Activated CD4-positive, alpha-beta memory T cell treated with anti-CD3 and anti-CD28 coated beads for 36 hours (primary cell): ENCODE results near the gene TRIM46. TPM values are rescaled to one million over a fixed set of nuclear protein-coding genes. Genes with fewer than 3 reads are reported as not detected.
"Not testable (repeated sequence)": the region's sequence is repeated elsewhere in the genome, so short reads cannot be mapped to it uniquely, and the experiment has no call there.

Experiments
- CTCF ChIA-PET: fragments of 350-600 bp; sonication (Branson Sonifier 250); formaldehyde crosslinking; loops from one replicate; lab custom pipeline; 2021; ENCODE audit warnings: antibody characterized with exemption, inconsistent platforms; lab: Charles Lee
- POLR2A ChIA-PET: fragments of 350-600 bp; sonication (Branson Sonifier 250); formaldehyde crosslinking; loops from one replicate; lab custom pipeline; 2021; ENCODE audit warnings: antibody characterized with exemption; lab: Charles Lee
- DNase-seq: peaks from one replicate; pipeline ENCODE4 v3.0.0-alpha.2; 2020
- H3K27ac Mint-ChIP-seq: one replicate; pipeline ENCODE4 v1.8.0; 2021; ENCODE audit warnings: mixed read lengths
- H3K27me3 Mint-ChIP-seq: one replicate; pipeline ENCODE4 v1.8.0; 2021; ENCODE audit warnings: mixed read lengths
- H3K36me3 Mint-ChIP-seq: one replicate; pipeline ENCODE4 v1.8.0; 2021; ENCODE audit warnings: mixed read lengths
- H3K4me1 Mint-ChIP-seq: one replicate; pipeline ENCODE4 v1.8.0; 2021; ENCODE audit warnings: low read depth, mixed read lengths
- H3K4me3 Mint-ChIP-seq: one replicate; pipeline ENCODE4 v1.8.0; 2021; ENCODE audit warnings: mild to moderate bottlenecking, mixed read lengths
- H3K9me3 Mint-ChIP-seq: one replicate; pipeline ENCODE4 v1.8.0; 2021; ENCODE audit warnings: mixed read lengths
- intact Hi-C: fragments of 100-400 bp; cut with micrococcal nuclease; formaldehyde crosslinking; loops from one replicate; pipeline ENCODE4 v1.15.1; 2023
- total RNA-seq, 2 experiments: library from RNA; stranded (reverse); gene quantifications; one replicate each; pipeline ENCODE4 v1.2.3, GENCODE V29; 2021

TRIM46 gene
- total RNA-seq, 2 experiments from 2014 or later: 6.3 to 7.1 TPM

DNA sequence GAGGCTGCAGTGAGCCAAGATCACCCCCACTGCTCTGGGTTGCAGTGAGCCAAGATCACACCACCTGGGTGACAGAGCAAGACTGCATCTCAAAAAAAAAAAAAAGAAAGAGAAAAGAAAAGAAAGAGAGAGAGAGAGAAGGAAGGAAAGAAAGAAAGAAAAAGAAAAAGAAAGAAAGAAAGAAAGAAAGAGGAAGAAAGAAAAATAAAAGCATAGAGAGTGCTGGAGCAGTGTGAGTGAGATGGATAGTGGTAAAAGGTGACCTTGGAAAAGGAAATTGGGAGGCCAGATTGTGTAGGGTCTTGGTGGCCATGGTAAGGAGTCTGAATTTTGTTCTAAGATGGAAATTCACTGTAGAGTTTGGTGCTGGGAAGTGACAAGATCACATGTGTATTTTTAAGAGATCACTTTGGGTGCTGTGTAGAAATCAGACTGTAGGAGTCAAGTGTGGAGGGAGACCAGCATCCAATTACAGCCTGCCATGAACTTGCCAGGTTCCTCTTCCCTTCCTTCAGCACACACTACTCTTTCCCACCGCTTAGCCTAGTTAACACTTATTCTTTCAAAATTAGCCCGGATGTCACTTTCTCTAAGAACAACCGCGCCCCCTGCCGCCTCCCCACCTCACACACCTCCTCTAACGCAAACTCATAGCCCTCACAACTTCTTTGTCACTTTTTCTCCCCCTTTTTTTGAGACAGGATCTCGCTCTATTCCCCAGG, 52.7 kb downstream of the TRIM46 start:
- peak overlapping the region; percentile 89 for H3K4me3 Mint-ChIP-seq
- peak overlapping the region; percentile 98 for H3K27ac Mint-ChIP-seq
- H3K4me1 Mint-ChIP-seq: peaks cover 26% of the 10 kb centered on the region
- no peaks in the 10 kb centered on the region for H3K27me3 Mint-ChIP-seq
- H3K36me3 Mint-ChIP-seq: peaks cover 4% of the 10 kb centered on the region
- POLR2A ChIA-PET: interaction anchor here (1.0 to 2.9 kb wide), 10 partner anchors 15 to 54 kb away, joined by 3 to 15 read pairs (median 6); partner anchors contain the start of genes KRTCAP2, MTX1, THBS3 and TRIM46
- DNase-seq: peak; percentile 92
- CTCF ChIA-PET: interaction anchor here (0.6 to 7.2 kb wide), 13 partner anchors 14 to 165 kb away, joined by 3 to 82 read pairs (median 5); partner anchors contain the start of genes KRTCAP2, MTX1, SCAMP3 and THBS3
- H3K9me3 Mint-ChIP-seq: no peaks in the 10 kb centered on the region
- intact Hi-C loops: loop anchor here (1.0 to 5.0 kb wide), 4 partner anchors 14 to 50 kb away; partner anchors contain the start of gene THBS3

DNA sequence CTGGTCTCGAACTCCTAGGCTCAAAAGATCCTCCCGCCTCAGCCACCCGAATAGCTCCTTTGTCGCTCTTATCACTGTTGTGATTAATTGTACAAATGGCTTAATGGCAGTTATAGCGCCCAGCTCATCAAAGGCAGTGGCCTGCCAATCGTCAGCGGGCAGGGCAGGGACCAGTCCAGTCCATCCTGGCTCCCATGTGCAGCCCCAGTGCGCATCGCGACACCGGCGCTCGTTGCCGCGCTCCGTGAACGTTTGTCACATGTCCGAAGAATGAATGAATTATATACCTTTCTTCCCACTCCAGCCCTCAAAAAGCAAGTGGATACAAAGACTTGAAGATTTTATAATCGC, 53.2 kb downstream of the TRIM46 start:
- Mint-ChIP-seq H3K27ac (peak overlapping the region; percentile 98), H3K4me3 (peak overlapping the region; percentile 89), H3K4me1 (peaks cover 26% of the 10 kb centered on the region), H3K27me3 (no peaks in the 10 kb centered on the region), H3K9me3 (no peaks in the 10 kb centered on the region), H3K36me3 (peaks cover 4% of the 10 kb centered on the region)
- intact Hi-C loops: loop anchor here (1.0 to 5.0 kb wide), 7 partner anchors 8 to 51 kb away; partner anchors contain the start of genes SCAMP3 and THBS3
- peak; percentile 74 for DNase-seq
- POLR2A ChIA-PET: interaction anchor here (1.0 to 2.9 kb wide), 9 partner anchors 14 to 54 kb away, joined by 3 to 15 read pairs (median 5); partner anchors contain the start of genes KRTCAP2, MTX1, THBS3 and TRIM46
- CTCF ChIA-PET: interaction anchor here (0.6 to 7.2 kb wide), 13 partner anchors 14 to 165 kb away, joined by 3 to 82 read pairs (median 5); partner anchors contain the start of genes KRTCAP2, MTX1, SCAMP3 and THBS3

DNA sequence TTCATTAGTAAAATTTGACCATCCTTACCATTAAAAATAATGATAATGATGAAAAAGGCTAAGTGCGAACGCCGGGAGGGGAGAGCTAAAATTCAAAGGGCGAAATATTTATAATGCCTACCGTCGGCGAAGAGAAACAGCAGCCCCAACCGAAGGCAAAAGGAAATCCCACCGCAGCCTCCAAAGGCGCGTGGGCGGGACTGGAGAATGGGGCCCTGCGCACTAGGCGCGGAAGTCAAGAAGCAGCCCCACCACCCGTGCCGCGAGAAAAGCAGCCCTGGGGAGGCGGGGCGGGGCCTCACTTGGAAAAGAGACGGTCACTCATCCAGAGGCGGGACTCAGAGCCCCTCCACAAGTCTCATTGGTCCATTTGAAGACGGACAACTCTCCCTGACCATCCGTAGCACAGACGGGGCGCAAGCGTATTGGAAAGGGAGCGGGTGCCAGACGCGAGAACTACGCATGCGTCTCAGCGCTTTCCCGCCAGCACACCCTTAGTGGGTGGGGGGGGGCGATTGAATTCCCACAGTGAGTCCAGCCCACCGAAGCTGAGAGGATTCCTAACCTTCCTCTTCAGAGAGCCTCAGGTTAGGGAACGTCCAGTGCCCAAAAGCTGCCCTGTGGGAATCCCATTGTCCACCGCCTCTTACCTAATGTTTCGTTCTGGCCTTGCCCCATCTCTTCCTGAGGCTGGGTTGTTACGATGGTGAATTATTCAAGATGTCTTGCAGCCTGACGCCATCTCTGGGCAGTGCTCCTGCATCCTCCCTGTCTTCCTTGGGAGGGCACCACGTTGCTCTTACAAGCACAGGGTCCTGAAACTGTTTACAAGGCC, 53.8 kb downstream of the TRIM46 start:
- Mint-ChIP-seq H3K4me1 (peaks cover 26% of the 10 kb centered on the region), H3K36me3 (peaks cover 4% of the 10 kb centered on the region), H3K9me3 (no peaks in the 10 kb centered on the region), H3K27ac (peak overlapping the region; percentile 98), H3K4me3 (peak overlapping the region; percentile 89), H3K27me3 (no peaks in the 10 kb centered on the region)
- peak; percentile 100 for DNase-seq
- POLR2A ChIA-PET: interaction anchor here (1.0 to 2.9 kb wide), 9 partner anchors 14 to 55 kb away, joined by 3 to 15 read pairs (median 5); partner anchors contain the start of genes KRTCAP2, MTX1, THBS3 and TRIM46
- CTCF ChIA-PET: interaction anchor here (0.6 to 7.2 kb wide), 14 partner anchors 13 to 166 kb away, joined by 3 to 82 read pairs (median 6); partner anchors contain the start of genes KRTCAP2, MTX1, SCAMP3 and THBS3
- intact Hi-C loops: loop anchor here (1.0 to 5.0 kb wide), 5 partner anchors 8 to 35 kb away; partner anchors contain the start of gene SCAMP3

DNA sequence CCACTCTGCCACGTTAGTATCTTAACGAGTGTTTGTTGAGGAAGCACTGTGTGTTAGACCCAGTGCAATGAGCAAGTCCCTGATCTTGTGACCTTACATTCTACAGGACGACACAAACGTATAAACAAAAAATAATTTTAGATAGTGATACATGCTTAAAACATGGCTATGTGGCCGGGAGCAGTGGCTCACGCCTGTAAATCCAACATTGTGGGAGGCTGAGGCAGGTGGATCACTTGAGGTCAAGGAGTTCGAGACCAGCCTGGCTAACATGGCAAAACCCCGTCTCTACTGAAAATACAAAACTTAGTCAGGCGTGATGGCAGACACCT, 54.4 kb downstream of the TRIM46 start:
- ChIA-PET CTCF (interaction anchor here (1.4 to 7.2 kb wide), 4 partner anchors 21 to 55 kb away, joined by 6 to 82 read pairs (median 8); partner anchors contain the start of genes KRTCAP2, MTX1 and THBS3), POLR2A (interaction anchor here (1.6 to 2.9 kb wide), 3 partner anchors 13 to 23 kb away, joined by 5 to 12 read pairs (median 11); partner anchors contain the start of genes MTX1 and THBS3)
- peaks cover 26% of the 10 kb centered on the region for H3K4me1 Mint-ChIP-seq
- no peaks in the 10 kb centered on the region for H3K9me3 Mint-ChIP-seq
- peaks cover 4% of the 10 kb centered on the region for H3K36me3 Mint-ChIP-seq
- intact Hi-C loops: loop anchor here (5.0 kb wide), 1 partner anchor 36 kb away; no protein-coding TSS in a partner anchor
- H3K27ac Mint-ChIP-seq: peak overlapping the region; percentile 98
- no peak for DNase-seq
- H3K4me3 Mint-ChIP-seq: peak overlapping the region; percentile 89
- H3K27me3 Mint-ChIP-seq: no peaks in the 10 kb centered on the region

DNA sequence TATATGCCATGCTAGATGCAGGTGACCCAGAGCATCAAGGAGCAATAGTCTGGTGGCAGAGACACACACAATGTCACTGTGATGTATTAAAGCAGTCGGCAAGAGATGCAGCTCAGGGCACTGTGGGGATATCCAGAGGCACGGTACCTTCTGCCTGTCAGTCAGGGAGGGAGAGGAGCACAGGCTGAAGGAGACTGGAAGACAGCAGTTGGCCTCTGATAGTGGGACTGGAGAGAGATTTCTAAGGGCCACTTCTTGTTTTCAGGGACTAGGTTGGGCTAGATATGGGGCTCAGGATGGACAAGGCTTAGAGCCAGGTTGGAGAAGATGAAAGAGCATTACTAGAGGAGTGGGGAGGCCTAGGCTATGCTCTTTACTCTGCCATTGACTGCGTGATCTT, 57.7 kb downstream of the TRIM46 start:
- H3K27me3 Mint-ChIP-seq, H3K27ac Mint-ChIP-seq, H3K4me3 Mint-ChIP-seq, DNase-seq, H3K36me3 Mint-ChIP-seq, intact Hi-C loops, POLR2A ChIA-PET, H3K9me3 Mint-ChIP-seq, CTCF ChIA-PET: not testable (repeated sequence)
- peaks cover 21% of the 10 kb centered on the region for H3K4me1 Mint-ChIP-seq

DNA sequence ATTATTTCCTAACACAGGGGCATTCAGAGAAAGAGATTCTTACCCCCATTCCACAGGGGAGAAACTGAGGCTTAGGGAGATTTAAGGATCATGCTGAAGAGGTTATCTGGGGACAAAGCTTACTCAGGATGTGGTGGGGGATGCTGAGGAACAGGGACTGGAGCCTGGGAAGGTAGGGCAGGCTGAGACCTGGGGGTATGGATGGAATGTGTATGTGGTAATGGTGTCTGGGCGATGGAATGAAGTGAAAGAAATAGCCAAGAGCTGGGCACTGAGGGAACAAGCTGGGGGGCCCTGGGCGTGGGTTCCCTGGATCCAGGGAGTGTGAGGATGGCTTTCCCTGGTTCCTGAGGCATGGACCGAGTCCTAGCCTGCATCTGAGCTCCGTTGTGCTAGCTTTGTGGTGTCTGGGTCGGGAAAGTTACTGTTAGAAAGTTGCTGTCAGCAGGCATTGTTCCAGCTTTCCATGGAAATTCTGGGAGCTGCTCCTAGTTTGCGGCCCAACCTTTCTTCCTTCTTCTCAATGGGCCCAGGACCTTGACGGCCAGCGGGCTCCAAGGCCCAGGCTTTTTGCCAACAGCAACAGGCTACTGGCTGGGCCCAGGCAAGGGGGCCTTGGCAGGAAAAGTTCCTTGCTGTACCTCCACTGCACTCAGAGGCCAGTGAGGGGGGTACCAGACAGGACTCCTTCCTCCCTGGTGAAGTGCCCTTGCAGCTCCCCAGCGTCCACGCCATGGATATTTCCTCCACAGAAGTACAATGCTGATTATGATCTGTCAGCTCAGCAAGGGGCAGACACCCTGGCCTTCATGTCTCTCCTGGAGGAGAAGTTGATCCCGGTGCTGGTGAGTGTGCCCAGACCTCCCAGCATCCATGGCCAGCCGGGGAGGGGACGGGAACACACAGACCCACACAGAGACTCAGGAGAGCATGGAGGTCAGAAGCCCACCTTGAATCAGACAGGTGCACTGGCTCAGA, 58.6 kb downstream of the TRIM46 start:
- intact Hi-C loops, H3K27me3 Mint-ChIP-seq, H3K9me3 Mint-ChIP-seq, DNase-seq, POLR2A ChIA-PET, H3K27ac Mint-ChIP-seq, H3K4me3 Mint-ChIP-seq, CTCF ChIA-PET: not testable (repeated sequence)
- Mint-ChIP-seq H3K36me3 (peaks cover 17% of the 10 kb centered on the region), H3K4me1 (peaks cover 19% of the 10 kb centered on the region)

DNA sequence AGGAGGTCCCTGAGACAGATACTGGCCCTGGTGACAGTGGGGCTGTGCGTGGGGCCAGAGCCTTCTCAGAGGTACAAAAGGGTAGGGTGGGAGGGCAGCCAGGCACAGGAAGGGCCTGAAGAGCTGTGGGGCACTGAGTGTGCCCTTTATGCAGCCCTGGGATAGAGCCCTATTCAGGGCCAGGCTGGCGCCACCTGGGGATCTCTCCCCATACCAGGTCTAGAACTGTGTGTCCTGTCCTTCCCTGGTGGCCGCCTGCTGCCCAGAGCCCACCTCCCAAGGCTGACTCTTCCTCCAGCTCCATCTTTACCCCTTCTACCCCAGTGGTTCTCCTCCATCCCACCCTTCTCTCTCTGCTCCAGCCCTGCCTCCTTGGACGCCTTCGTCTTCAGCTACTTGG, 59.9 kb downstream of the TRIM46 start:
- H3K4me3 Mint-ChIP-seq, CTCF ChIA-PET, H3K9me3 Mint-ChIP-seq, DNase-seq, H3K27ac Mint-ChIP-seq, H3K27me3 Mint-ChIP-seq, intact Hi-C loops, POLR2A ChIA-PET: not testable (repeated sequence)
- peaks cover 15% of the 10 kb centered on the region for H3K4me1 Mint-ChIP-seq
- peaks cover 18% of the 10 kb centered on the region for H3K36me3 Mint-ChIP-seq

Other genes with a start within 250 kb of the TRIM46 start
- gene PMVK, start 237.1 kb upstream of the TRIM46 start, total RNA-seq: 10 to 100 TPM; 51.2 to 54.0 TPM
- 10 to 100 TPM; 55.9 to 57.3 TPM for gene PBXIP1, start 217.8 kb upstream of the TRIM46 start, total RNA-seq
- 10 to 100 TPM; 31.5 to 32.4 TPM for gene PYGO2, start 212.1 kb upstream of the TRIM46 start, total RNA-seq
- 10 to 100 TPM; 43.4 to 46.5 TPM for gene SHC1, start 203.1 kb upstream of the TRIM46 start, total RNA-seq
- gene CKS1B, start 199.2 kb upstream of the TRIM46 start, total RNA-seq: 100 to 1,000 TPM; 197 to 205 TPM
- 10 to 100 TPM; 45.4 to 49.4 TPM for gene FLAD1, start 190.5 kb upstream of the TRIM46 start, total RNA-seq
- under 1 TPM; 0.36 to 0.56 TPM for gene LENEP, start 180.3 kb upstream of the TRIM46 start, total RNA-seq
- gene ZBTB7B, start 171.0 kb upstream of the TRIM46 start, total RNA-seq: 100 to 1,000 TPM; 124 to 125 TPM
- gene DCST2, start 140.1 kb upstream of the TRIM46 start, total RNA-seq: 1 to 10 TPM; 1.1 to 1.3 TPM
- gene DCST1, start 140.0 kb upstream of the TRIM46 start, total RNA-seq: under 1 TPM in 1 of 2 experiments, not detected in 1; 0.14 TPM
- gene ADAM15, start 122.5 kb upstream of the TRIM46 start, total RNA-seq: 10 to 100 TPM; 54.3 to 60.5 TPM
- gene EFNA4, start 110.1 kb upstream of the TRIM46 start, total RNA-seq: 1 to 10 TPM; 5.0 to 6.1 TPM
- gene EFNA3, start 95.0 kb upstream of the TRIM46 start, total RNA-seq: 1 to 10 TPM; 2.4 to 2.6 TPM
- under 1 TPM in 1 of 2 experiments, not detected in 1; 0.24 TPM for gene EFNA1, start 46.0 kb upstream of the TRIM46 start, total RNA-seq
- gene SLC50A1, start 38.0 kb upstream of the TRIM46 start, total RNA-seq: 10 to 100 TPM; 60.1 TPM
- 10 to 100 TPM; 34.1 to 37.7 TPM for gene DPM3, start 33.3 kb upstream of the TRIM46 start, total RNA-seq
- 100 to 1,000 TPM; 138 to 146 TPM for gene KRTCAP2, start 545 bp upstream of the TRIM46 start, total RNA-seq
- gene THBS3, start 34.0 kb downstream of the TRIM46 start, total RNA-seq: 10 to 100 TPM; 15.6 to 17.3 TPM
- 10 to 100 TPM; 45.2 to 47.9 TPM for gene MTX1, start 34.8 kb downstream of the TRIM46 start, total RNA-seq
- gene ENTREP3, start 81.6 kb downstream of the TRIM46 start, total RNA-seq: 10 to 100 TPM; 32.9 to 34.1 TPM
- 10 to 100 TPM; 89.6 to 91.7 TPM for gene SCAMP3, start 88.5 kb downstream of the TRIM46 start, total RNA-seq
- gene CLK2, start 99.7 kb downstream of the TRIM46 start, total RNA-seq: 10 to 100 TPM; 62.0 to 68.1 TPM
- 1 to 10 TPM; 1.9 to 2.4 TPM for gene HCN3, start 103.6 kb downstream of the TRIM46 start, total RNA-seq
- not detected for gene PKLR, start 127.6 kb downstream of the TRIM46 start, total RNA-seq
- gene FDPS, start 135.0 kb downstream of the TRIM46 start, total RNA-seq: 100 to 1,000 TPM; 378 to 395 TPM
- gene RUSC1, start 147.0 kb downstream of the TRIM46 start, total RNA-seq: 10 to 100 TPM; 23.2 to 25.4 TPM